ENCODE measurements around the gene TNFAIP8.

GRCh38 chr5:119329666-119330065 is 26.2 kb upstream of the TNFAIP8 start:
- TF ChIP-seq POLR2A (IDR thresholded peaks at IDR 0.05; ENCODE audit: low read depth) (no peak), CTCF (IDR thresholded peaks at IDR 0.05) (no peak)

Data from esophagus muscularis mucosa (tissue), 3 donors.